Retinal pigment epithelial cell (primary cell): ENCODE data around the gene DOK5.

Experiments
- DNase-seq: peaks from one replicate; pipeline ENCODE4 v3.0.0-alpha.2; 2010; ENCODE audit warnings: low read depth
- H3K4me3 ChIP-seq: 2 replicates; pipeline ENCODE4 v1.5.1; 2011; ENCODE audit warnings: mild to moderate bottlenecking, low read length, control low read depth, moderate library complexity
- TF ChIP-seq, protein P1 (sequence below): conservative IDR thresholded peaks from 2 replicates; pipeline ENCODE4 v1.5.1; 2011; ENCODE audit warnings: low read depth, low read length, control low read depth, inconsistent platforms

The DOK5 gene

DNA sequence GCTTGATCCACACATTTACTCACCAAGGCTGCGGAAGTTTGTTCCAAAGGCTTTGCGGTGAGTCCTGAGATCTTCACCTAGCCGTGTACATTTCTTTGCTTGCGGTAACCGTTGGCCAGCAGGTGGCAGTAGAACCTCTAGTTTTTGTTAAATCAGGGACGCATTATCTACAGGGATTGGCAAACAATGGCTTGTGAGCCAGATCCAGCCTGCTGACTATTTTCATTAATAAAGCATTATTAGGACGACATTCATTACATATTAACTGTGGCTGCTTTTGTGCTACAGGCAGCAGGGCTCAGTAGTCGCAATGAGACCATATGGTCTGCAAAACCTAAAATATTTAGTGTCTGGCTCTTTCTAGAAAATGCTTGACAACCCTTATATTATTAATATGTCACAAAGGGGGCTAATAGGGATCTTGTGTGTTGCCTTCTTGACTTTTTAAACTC, 174.1 kb downstream of the DOK5 start:
- TF ChIP-seq, protein P1, sequence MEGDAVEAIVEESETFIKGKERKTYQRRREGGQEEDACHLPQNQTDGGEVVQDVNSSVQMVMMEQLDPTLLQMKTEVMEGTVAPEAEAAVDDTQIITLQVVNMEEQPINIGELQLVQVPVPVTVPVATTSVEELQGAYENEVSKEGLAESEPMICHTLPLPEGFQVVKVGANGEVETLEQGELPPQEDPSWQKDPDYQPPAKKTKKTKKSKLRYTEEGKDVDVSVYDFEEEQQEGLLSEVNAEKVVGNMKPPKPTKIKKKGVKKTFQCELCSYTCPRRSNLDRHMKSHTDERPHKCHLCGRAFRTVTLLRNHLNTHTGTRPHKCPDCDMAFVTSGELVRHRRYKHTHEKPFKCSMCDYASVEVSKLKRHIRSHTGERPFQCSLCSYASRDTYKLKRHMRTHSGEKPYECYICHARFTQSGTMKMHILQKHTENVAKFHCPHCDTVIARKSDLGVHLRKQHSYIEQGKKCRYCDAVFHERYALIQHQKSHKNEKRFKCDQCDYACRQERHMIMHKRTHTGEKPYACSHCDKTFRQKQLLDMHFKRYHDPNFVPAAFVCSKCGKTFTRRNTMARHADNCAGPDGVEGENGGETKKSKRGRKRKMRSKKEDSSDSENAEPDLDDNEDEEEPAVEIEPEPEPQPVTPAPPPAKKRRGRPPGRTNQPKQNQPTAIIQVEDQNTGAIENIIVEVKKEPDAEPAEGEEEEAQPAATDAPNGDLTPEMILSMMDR, result peak; percentile 87
- H3K4me3 ChIP-seq, result no peak overlapping the region
- peak; percentile 31 for DNase-seq

DNA sequence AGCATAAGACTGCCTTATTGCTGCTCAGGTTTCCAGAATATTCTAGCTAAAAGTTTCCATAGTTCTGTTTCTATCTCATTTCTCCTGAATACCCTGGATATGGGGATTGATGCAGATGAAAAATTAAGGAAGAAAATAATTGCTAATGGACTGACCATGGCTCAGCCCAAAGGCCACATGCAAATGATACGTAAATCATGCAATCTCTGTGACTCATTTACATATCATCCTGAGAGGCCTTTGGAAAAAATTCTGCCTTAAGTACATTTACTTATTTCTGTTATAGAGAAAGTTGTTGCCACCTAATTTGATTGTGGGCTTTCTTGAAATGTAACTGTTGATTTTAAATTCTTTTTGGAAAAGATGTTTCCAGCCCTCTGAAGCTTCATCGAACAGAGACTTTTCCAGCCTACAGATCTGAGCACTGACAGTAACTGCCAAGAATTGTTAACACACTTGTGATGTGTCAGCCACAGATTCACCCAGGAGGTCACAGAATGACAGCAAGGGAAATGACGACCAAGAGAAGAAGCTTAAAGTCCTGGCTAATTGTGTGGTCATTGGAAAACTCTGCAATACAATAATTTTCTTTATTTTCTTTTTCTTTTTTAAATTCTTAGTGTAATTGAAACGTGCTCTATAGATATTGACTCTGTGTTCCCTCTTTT, 174.8 kb downstream of the DOK5 start:
- TF ChIP-seq, protein P1, result no peak
- no peak for DNase-seq

DNA sequence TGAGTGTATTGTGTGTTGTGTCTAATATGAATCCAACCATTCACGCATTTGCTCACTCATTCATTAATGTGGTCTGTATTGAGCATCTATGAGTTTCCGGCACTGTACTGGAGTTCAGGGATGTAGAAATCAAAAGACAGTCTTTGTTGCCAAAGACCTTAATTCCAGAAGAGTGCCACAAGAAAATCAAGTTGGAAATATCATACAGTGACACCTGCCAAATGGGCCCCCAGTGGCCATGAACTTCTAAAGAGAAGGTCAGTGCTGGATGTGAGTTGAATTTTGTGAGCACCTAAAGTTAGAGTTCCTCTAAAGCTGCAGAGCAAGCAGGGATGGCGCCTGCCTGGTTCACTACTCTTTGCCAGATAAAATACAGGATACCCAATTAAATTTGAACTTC, 175.9 kb downstream of the DOK5 start:
- DNase-seq, result no peak
- no peak overlapping the region for H3K4me3 ChIP-seq
- TF ChIP-seq, protein P1, result no peak

More for the DNA sequence above, 174.8 kb downstream of the DOK5 start:
- H3K4me3 ChIP-seq, result no peak overlapping the region

DNA sequence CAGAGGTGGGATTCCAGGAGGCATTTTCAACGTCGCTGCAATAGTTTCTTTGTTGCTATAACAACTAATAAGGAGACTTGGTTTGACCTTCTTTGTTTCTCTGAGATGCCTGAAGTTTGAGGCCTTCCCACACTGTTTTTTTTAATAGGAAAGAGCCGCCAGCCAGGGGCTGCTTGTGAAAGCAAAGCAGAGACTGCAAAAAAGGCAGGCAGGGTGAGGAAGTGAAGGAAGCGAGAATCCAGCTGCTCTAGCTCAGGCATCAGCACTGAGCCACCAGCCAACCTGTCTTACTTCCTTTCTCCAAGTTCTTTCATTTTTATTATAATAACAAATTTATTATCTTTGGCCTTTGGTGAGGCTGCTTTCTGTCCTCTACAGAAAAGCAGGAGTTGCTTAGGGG, 179.1 kb downstream of the DOK5 start:
- no peak for DNase-seq
- H3K4me3 ChIP-seq, result no peak overlapping the region
- TF ChIP-seq, protein P1, result no peak

DNA sequence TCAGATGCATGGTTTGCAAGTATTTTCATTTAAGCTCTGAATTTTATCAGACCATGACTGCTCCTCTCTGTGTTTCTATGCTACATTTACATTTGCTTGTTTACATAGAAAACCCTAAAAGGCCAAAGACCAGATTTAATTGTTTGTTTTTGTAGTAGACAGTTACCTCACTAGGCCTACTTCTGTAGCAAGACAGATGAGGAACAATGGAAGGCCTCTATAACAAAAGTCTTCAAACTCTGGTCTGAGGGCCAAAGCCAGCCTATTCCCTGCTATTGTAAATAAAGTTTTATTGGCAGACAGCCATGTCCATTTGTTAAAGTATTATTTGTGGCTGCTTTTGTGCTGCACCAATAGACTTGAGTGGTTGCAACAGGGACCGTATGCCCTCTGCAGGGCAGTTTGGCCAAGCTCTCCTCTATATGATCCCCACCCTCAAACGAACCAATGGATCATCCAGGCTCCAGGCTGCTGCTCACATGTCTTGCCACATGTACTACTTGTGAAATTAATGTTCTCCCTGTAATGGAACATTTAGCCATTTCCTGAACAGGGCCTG, 182.0 kb downstream of the DOK5 start:
- no peak overlapping the region for H3K4me3 ChIP-seq
- TF ChIP-seq, protein P1, result no peak
- no peak for DNase-seq

DNA sequence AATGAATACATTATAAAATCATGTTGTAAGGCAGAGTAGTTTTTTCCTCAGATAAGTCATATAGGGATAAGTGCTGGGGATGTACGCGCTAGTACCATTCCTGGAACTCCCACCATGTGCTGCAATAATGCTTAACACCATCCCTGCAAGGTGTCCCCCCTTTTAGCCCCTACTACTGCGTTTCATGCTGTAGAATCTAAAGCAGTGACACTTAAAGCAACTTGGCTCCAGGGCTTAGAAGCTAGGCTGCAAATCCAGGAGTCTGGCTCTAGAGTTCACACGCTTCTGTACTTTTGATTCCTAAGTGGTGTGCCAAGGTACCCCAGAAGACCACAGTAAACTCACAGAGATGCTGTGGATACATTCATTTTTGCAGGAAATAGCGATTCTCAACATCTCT, 183.1 kb downstream of the DOK5 start:
- no peak overlapping the region for H3K4me3 ChIP-seq
- TF ChIP-seq, protein P1, result no peak
- DNase-seq, result no peak

DNA sequence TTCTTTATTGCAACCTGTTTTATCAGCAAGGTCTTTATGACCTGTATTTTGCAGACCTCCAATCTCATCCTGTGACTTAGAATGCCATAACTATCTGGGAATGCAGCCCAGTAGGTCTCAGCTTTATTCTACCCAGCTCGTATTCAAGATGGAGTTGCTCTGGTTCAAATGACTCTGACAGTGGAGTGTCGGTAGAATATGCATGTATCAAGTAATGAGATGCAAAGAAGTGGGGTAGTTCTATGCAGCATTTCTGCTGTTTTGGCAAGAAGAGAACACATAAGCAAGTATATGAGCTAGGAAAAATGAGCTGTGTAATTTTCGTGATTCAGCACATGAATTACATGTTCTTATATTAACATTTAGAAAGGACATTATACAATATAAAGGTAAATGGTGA, 185.9 kb downstream of the DOK5 start:
- TF ChIP-seq, protein P1, result no peak
- H3K4me3 ChIP-seq, result no peak overlapping the region
- no peak for DNase-seq
